Measurements from ENCODE around the gene PDYN.

DNA sequence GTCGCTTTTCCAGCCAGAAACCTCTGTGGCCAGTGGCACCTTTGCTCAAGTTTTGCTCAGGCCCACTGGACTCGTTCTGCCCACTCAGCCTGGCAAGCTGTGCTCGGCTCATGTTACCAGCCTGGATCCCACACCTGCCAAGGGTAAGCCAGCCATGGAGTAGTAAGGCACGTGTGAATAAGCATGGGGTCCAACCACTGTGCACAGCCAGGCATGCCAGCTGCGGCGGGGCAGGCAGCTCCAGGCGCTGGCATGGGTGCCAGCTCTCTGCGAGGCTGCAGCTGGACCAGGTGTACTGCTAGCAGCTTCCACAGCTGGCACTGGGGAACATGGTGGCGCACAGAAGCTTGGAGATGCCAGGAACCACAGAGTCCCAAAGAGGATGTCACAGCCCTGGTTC lies 32.1 kb upstream of the PDYN start:
- TF ChIP-seq, protein P1, sequence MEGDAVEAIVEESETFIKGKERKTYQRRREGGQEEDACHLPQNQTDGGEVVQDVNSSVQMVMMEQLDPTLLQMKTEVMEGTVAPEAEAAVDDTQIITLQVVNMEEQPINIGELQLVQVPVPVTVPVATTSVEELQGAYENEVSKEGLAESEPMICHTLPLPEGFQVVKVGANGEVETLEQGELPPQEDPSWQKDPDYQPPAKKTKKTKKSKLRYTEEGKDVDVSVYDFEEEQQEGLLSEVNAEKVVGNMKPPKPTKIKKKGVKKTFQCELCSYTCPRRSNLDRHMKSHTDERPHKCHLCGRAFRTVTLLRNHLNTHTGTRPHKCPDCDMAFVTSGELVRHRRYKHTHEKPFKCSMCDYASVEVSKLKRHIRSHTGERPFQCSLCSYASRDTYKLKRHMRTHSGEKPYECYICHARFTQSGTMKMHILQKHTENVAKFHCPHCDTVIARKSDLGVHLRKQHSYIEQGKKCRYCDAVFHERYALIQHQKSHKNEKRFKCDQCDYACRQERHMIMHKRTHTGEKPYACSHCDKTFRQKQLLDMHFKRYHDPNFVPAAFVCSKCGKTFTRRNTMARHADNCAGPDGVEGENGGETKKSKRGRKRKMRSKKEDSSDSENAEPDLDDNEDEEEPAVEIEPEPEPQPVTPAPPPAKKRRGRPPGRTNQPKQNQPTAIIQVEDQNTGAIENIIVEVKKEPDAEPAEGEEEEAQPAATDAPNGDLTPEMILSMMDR (IDR thresholded peaks at IDR 0.05; ENCODE audit: insufficient read depth, low read length, poor library complexity, severe bottlenecking) = no peak
- TF ChIP-seq EZH2phosphoT487 (conservative IDR thresholded peaks at IDR 0.05; ENCODE audit: low read length) = no peak

Measured in SU-DHL-6 (cell line).